SKM-1 treated with dmso at 0.1 percent for 144 hours (cell line): Measurements from ENCODE around the gene PLOD1.
"Not testable (repeated sequence)": the region's sequence is repeated elsewhere in the genome, so short reads cannot be mapped to it uniquely, and the experiment has no call there.

Experiments
- DNase-seq: peaks from one replicate; lab custom pipeline; 2025; ENCODE audit not compliant: unreplicated experiment; lab: John Stamatoyannopoulos, UW

PLOD1 gene

GRCh38 chr1:11938722-11939526 lies 4.4 kb downstream of the PLOD1 start:
- no peak for DNase-seq

DNA sequence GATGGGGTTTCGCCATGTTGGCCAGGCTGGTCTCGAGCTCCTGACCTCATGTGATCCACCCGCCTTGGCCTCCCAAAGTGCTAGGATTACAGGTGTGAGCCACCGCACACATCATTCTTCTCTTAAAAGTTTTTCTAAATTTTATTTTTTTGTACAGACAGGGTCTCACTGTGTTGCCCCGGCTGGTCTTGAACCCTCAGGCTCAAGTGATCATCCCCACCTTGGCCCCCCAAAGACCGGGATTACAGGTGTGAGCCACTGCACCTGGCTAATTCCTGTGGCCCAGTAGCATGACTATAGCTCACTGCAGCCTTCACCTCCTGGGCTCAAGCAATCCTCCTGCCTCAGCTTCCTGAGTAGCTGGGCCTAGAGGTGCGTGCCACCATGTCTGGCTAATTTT lies 5.3 kb downstream of the PLOD1 start:
- not testable (repeated sequence) for DNase-seq

DNA sequence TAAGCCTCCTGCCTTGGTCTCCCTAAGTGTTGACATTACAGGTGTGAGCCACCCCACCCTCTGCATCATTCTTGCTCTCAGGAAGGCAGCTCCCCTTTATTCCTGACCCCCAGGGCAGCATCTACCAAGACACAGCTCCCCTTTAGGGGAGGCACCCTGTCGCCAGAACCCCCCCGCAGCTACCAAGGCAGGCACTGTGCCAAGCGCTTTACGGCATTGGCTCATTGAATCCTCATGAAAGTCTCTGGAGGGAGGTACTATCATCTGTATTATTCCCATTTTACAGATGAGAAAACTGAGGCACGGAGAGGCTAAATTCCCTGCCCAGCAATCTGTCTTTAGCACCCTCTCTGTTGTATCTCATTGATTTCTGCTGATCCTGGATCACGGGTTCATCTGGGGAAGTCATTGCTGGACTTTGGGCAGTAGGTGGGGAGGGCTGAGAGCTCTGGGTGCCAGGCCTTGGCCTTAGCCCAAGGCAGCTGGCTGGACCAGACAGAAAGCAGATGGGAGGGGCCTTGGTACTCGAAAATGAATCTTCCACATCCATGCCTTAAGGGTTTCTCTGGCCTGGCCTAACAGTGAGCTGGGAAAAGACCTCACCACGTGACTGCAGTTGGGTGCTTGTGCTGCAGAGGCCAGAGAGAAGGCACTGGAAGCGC lies 5.9 kb downstream of the PLOD1 start:
- no peak for DNase-seq

GRCh38 chr1:11942280-11942679 lies 7.8 kb downstream of the PLOD1 start:
- no peak for DNase-seq

GRCh38 chr1:11943619-11944018 lies 9.1 kb downstream of the PLOD1 start:
- no peak for DNase-seq

DNA sequence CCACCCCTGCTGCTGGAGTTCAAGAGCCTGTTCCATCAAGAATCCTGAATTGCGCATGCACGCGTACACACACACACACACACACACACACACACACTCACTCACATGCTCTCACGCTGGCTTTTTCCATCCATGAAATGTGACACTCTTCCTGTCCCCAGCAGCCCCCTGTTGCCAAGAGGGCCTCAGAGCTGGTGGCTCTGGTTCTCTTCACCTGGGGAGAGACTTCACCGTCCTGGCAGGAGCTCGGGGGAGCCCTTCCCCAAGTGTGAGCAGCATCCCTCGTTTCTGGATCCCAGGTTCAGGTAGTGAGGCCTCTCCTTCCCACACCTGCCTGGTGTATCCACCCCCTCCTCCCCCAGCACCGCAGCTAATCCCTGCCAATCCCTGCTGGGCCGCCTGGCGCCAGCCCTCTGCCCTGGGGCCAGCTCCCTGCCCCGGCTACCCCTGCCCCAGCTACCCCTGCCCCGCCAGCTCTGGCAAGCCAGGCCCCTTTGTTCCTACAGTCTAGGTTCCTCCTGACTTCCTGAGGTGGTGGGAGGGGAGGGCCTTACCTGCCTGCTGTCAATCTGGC lies 9.9 kb downstream of the PLOD1 start:
- no peak for DNase-seq

DNA sequence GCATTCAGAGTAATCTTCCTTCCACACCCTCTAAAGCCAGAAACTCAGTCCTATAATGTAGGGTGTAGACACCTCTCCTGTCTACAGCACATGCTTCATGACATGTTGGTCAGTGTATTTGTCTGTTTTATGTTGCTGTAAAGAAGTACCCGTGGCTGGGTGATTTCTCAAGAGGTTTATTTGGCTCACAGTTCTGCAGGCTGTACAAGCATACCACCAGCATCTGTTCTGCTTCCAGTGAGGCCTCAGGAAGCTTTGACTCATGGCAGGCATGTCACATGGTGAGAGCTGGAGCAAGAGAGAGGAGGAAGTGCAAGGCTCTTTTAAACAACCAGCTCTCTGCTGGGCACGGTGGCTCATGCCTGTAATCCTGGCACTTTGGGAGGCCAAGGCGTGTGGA lies 12.1 kb downstream of the PLOD1 start:
- no peak for DNase-seq

DNA sequence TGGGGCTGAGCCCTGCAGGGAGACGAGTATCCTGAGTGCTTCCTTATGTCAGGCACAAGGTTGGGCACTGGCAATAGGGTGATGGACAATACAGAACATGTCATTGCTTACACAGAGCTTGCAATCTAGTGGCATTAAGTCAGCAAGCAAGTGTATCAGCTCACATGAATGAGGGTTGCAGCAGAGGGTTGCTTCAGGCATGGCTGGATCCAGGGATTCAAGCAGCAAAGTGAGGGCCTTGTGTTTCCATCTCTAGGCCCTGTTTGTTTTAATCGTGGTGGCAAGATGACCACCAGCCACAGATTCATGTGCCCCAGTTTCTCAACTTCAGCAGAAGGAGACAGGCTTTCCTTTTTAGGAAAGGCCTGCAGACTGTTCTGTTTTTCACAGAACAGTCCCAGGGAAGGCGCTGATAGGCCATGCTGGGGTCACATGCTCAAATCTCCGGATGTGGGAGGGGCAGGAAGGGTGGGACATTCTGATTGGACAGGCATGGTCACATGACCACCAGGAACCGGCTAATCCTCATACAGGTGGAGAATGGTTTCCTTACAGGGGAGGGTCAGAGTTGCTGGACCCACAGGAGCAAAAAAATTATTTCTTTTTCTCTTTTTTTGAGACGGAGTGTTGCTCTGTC lies 14.4 kb downstream of the PLOD1 start:
- DNase-seq = no peak

- no peak for DNase-seq
Measured at GRCh38 chr1:11951901-11952300, 17.4 kb downstream of the PLOD1 start.

DNA sequence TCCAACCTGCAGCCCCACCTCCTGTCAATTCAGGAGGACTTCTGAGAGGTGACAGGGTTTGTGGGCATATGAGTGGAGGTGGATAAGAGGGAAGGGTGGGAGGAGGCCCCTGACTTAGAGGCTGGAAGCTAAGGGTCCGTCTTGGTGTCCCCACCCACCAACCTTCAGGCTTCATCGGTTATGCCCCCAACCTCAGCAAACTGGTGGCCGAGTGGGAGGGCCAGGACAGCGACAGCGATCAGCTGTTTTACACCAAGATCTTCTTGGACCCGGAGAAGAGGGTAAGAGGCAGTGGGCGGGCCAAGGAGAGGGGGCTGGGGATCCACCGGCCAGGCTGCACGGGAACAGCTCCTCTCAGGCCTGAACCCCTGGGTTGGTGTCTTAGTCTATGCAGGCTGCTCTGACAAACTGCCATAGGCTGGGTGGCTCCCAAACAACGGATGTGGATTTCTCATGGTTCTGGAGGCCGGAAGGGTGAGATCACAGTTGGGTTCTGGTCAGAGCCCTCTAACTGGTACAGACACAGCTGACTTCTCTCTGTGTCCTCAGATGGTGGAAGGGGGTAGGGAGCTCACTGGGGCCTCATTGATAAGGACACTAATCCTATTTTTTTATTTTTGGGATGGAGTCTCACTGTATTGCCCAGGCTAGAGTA lies 18.1 kb downstream of the PLOD1 start:
- DNase-seq = no peak

DNA sequence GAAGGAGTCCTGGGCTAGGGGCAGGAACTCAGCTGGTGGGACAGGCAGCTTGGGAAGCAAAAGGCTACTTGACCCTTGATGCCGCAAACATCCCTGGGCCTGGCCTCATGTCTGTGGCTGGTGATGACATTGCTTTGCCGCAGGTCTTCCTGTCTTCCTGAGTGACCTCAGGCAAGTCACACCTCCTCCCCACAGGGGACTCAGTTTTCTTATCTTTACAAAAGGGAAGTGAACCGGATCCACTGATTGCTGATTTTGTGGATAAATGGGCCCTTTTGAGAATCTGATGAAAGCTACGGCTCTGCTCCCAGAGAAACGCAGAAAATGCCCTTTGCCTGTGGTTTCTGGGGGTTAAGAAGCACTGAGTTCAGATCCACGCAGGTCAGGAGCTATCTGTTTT lies 20.7 kb downstream of the PLOD1 start:
- peak; percentile 75 for DNase-seq

- no peak for DNase-seq
Measured at GRCh38 chr1:11957398-11957797, 22.9 kb downstream of the PLOD1 start.

- DNase-seq = no peak
Measured at GRCh38 chr1:11957897-11958296, 23.4 kb downstream of the PLOD1 start.

DNA sequence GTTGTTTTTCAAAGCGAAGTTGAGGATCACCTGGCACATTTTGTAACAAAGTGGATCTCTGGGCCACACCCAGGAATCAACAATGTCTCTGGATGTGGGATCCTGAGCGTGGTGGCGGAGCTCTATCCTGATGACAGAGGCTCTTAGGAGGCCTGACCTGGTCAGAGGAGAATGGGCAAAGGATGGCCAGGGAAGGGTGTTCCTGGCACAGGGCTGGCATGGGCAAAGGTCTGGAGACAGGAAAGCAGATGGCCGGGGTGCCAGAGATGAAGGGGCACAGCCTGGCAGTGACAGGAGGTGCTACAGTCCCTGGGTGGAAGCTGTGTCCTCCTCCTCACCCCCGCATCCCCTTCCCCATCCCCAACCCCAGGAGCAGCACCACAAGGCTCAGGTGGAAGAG lies 25.8 kb downstream of the PLOD1 start:
- no peak for DNase-seq

DNA sequence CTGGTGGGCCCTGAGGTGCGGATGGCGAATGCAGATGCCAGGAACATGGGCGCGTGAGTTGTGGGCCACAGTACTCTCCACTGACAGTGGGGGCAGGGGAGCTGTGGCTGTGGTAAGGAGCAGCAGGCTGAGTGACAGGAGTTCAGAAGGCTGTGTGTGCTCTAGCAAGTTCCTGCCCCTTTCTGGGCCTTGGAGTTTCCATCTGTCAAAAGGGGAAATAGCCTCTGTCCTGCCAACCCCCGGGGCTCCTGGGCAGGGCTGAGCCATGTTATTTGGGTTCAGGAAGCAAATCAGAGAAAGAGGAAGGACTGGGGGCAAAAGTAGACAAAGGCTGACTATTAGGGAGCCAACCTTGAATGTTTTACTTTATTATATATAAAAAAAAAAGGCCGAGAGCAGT lies 26.2 kb downstream of the PLOD1 start:
- peak; percentile 70 for DNase-seq

- DNase-seq = no peak
Measured at GRCh38 chr1:11961230-11961629, 26.7 kb downstream of the PLOD1 start.

DNA sequence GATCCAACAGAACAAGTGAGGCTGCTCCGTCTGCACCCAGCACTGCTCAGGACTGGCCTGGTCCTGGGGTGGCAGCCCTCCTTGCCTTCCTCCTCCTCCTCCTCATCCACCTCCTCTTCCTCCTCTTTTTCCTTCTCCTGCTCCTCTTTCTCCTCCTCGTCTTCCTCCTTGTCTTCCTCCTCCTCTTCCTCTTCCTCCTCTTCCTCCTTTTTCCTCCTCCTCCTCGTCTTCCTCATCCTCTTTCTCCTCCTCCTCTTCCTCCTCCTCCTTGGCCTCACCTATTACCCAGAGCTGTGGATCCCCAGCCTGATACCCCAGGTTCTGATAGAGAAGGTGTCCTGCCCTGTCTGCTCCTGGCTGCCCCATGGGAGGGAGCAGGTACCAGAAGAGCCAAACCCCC lies 29.1 kb downstream of the PLOD1 start:
- no peak for DNase-seq

GRCh38 chr1:11964656-11965055 lies 30.1 kb downstream of the PLOD1 start:
- DNase-seq = no peak

DNA sequence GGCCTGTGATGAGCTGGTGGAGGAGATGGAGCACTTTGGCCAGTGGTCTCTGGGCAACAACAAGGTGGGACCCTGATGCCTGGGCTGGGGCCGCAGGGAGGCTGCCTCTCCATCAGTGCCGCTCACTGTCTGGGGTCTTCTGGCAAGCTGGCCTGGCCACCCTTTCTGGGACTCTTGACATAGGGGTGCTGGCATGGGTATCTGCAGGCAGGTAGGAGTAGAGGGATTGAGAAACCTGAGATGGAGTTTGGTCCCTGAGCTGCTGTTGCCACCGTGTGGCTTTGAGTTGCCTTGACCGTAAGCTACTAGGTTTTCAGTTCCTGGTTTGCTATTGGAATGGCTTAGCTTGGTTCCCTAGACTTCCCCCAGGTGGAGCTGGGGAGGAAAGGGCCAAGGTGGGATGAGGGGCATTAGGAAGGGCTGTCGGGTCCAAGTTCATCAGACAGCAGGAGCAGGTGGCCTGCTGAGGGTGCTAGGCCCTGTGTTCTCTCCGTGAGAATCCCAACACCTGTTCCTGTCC lies 32.6 kb downstream of the PLOD1 start:
- DNase-seq = peak; percentile 51

- no peak for DNase-seq
Measured at GRCh38 chr1:11970441-11971185, 36.1 kb downstream of the PLOD1 start.
